Measurements from ENCODE around the gene RBBP7. TPM values are rescaled to one million over a fixed set of nuclear protein-coding genes. Genes with fewer than 3 reads are reported as not detected.

RBBP7 gene
- total RNA-seq, 1 experiment from 2014 or later: 138 TPM

DNA sequence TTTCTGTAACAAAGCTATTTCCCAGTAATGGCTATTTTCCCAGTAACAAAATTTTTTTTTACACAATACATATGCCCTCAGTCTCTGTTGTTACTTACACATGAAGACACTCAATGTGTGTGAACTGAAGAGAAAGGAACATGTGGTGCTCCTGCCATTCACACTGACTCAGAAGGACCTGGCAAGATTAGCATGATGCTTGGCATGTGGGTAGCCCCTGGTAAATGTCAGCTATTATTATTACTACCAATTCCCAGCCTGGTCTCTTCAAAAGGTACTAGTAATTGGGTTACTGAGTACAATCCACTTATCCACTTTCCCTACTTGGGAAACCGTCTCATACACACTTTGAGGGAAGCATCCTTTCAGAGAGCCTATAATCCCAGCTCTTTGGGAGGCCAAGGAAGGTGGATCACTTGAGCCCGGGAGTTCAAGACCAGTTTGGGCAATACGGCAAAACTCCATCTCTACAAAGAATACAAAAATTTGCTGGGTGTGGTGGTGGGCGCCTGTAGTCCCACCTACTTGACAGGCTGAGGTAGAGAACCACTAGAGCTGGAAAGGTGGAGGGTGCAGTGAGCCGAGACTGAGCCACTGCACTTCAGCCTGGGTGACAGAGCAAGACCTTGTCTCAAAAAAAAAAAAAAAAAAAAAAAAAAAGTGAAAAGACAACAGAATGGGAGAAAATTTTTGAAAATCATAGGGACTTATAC is 14.6 kb downstream of the RBBP7 start:
- H4K20me1 ChIP-seq (ENCODE audit: insufficient read depth, low read depth, low read length): peaks cover 5% of the 10 kb centered on the region; the same call in 1 of the 2 replicates
- no peak overlapping the region; the same call in 1 of the 2 replicates for H3K9ac ChIP-seq (ENCODE audit: low read length)
- no peak overlapping the region for H2AFZ ChIP-seq (ENCODE audit: low read length)
- H3K4me1 ChIP-seq (ENCODE audit: low read length): peaks cover 17% of the 10 kb centered on the region
- H3K36me3 ChIP-seq (ENCODE audit: insufficient read depth, low read length): peaks cover 38% of the 10 kb centered on the region
- H3K9me2 ChIP-seq (replicated peaks; ENCODE audit: insufficient read depth, low read length): no peaks in the 10 kb centered on the region
- no peak for DNase-seq
- H3K4me2 ChIP-seq (ENCODE audit: low read depth, low read length, poor library complexity, severe bottlenecking): peak overlapping the region; percentile 60
- no peaks in the 10 kb centered on the region for H3K27me3 ChIP-seq (ENCODE audit: low read length)
- peak overlapping the region; percentile 40; the same call in 1 of the 2 replicates for H3K4me3 ChIP-seq (ENCODE audit: low read length)
- H3K9me3 ChIP-seq (ENCODE audit: low read length): no peaks in the 10 kb centered on the region
- peaks cover 50% of the 10 kb centered on the region for H3K79me2 ChIP-seq (ENCODE audit: low read length)
- peak overlapping the region; percentile 77 for H3K27ac ChIP-seq (ENCODE audit: low read length)

DNA sequence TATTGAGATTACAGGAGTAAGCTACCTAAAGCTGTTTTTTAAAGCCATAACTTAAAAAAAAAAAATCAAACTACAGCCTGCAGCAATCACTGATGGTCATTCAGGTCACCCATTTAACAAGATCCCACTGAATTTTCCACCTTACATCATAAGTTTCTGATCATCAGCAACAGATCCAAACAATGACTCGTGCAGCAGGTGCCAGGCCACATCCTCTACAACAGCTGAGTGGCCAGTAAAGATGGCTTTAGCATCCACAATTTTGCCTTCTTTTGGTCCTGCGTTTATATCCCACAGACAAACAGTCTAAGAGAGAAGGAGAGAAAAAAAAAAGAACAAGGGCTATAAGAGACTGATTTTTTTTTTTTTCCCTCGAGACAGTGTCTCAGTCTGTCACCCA is 16.6 kb downstream of the RBBP7 start:
- H3K9ac ChIP-seq (ENCODE audit: low read length): no peak overlapping the region
- no peak overlapping the region for H3K4me2 ChIP-seq (ENCODE audit: low read depth, low read length, poor library complexity, severe bottlenecking)
- peaks cover 34% of the 10 kb centered on the region for H3K36me3 ChIP-seq (ENCODE audit: insufficient read depth, low read length)
- H3K79me2 ChIP-seq (ENCODE audit: low read length): peaks cover 36% of the 10 kb centered on the region
- no peaks in the 10 kb centered on the region for H3K27me3 ChIP-seq (ENCODE audit: low read length)
- peaks cover 17% of the 10 kb centered on the region for H3K4me1 ChIP-seq (ENCODE audit: low read length)
- no peak overlapping the region for H3K4me3 ChIP-seq (ENCODE audit: low read length)
- H2AFZ ChIP-seq (ENCODE audit: low read length): no peak overlapping the region
- no peak for DNase-seq
- no peaks in the 10 kb centered on the region for H3K9me2 ChIP-seq (replicated peaks; ENCODE audit: insufficient read depth, low read length)
- no peak overlapping the region for H3K27ac ChIP-seq (ENCODE audit: low read length)
- H3K9me3 ChIP-seq (ENCODE audit: low read length): no peaks in the 10 kb centered on the region
- peaks cover 5% of the 10 kb centered on the region; the same call in 1 of the 2 replicates for H4K20me1 ChIP-seq (ENCODE audit: insufficient read depth, low read depth, low read length)

DNA sequence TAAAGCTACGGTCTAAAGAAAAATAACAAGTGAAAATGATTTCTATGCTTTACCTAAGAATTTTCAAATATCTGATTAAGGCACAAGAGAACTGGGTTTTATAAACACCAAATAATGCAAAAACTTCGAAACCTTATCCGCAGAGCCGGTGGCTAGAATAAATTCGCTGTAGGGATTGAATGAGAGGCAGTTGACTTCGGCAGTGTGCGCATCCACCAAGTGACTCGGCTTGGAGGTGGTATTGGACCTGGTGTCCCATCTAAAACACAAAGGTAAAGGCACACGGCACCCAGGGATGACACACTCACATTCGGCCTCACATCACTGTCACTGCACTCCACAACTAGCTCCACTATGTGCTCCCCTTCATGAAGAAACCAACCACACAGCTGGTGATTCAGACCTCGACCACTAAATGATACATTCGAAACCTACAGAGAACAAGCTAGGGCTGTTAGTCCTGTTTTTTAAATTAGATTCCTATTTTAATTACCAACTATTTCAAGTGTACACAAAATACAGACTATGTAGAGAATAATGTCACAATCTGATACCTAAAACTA is 17.5 kb downstream of the RBBP7 start:
- no peak for DNase-seq
- H3K4me1 ChIP-seq (ENCODE audit: low read length): peaks cover 17% of the 10 kb centered on the region
- no peaks in the 10 kb centered on the region for H3K9me2 ChIP-seq (replicated peaks; ENCODE audit: insufficient read depth, low read length)
- H3K27me3 ChIP-seq (ENCODE audit: low read length): no peaks in the 10 kb centered on the region
- no peak overlapping the region for H3K4me2 ChIP-seq (ENCODE audit: low read depth, low read length, poor library complexity, severe bottlenecking)
- no peak overlapping the region for H3K4me3 ChIP-seq (ENCODE audit: low read length)
- no peak overlapping the region for H2AFZ ChIP-seq (ENCODE audit: low read length)
- peaks cover 33% of the 10 kb centered on the region for H3K79me2 ChIP-seq (ENCODE audit: low read length)
- peaks cover 34% of the 10 kb centered on the region for H3K36me3 ChIP-seq (ENCODE audit: insufficient read depth, low read length)
- H3K27ac ChIP-seq (ENCODE audit: low read length): no peak overlapping the region
- H3K9ac ChIP-seq (ENCODE audit: low read length): no peak overlapping the region
- H4K20me1 ChIP-seq (ENCODE audit: insufficient read depth, low read depth, low read length): peaks cover 5% of the 10 kb centered on the region; the same call in 1 of the 2 replicates
- no peaks in the 10 kb centered on the region for H3K9me3 ChIP-seq (ENCODE audit: low read length)

DNA sequence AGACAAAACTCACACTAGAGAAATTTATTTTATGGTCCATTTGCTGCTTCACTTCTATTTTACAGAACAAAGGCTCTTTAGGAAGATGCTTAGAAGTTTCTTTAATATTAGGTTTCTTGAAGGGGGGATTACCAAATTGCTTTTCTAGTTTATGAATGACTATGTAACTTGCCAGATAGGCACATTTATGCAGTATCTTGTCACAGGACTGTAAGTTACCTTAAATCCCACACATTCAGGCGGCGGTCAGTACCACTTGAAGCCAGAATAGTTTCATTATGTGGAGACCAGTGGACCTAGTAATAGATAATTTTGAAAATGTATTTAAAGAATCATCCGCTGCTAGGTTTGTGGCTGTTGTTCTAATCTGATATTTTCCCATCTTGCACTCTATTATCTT is 18.3 kb downstream of the RBBP7 start:
- no peak overlapping the region for H3K4me3 ChIP-seq (ENCODE audit: low read length)
- no peaks in the 10 kb centered on the region for H3K9me2 ChIP-seq (replicated peaks; ENCODE audit: insufficient read depth, low read length)
- no peak for DNase-seq
- H3K36me3 ChIP-seq (ENCODE audit: insufficient read depth, low read length): peaks cover 25% of the 10 kb centered on the region
- no peak overlapping the region for H2AFZ ChIP-seq (ENCODE audit: low read length)
- no peak overlapping the region for H3K4me2 ChIP-seq (ENCODE audit: low read depth, low read length, poor library complexity, severe bottlenecking)
- no peak overlapping the region for H3K27ac ChIP-seq (ENCODE audit: low read length)
- no peaks in the 10 kb centered on the region for H3K9me3 ChIP-seq (ENCODE audit: low read length)
- peaks cover 5% of the 10 kb centered on the region; the same call in 1 of the 2 replicates for H4K20me1 ChIP-seq (ENCODE audit: insufficient read depth, low read depth, low read length)
- peaks cover 17% of the 10 kb centered on the region for H3K4me1 ChIP-seq (ENCODE audit: low read length)
- H3K79me2 ChIP-seq (ENCODE audit: low read length): peaks cover 29% of the 10 kb centered on the region
- H3K9ac ChIP-seq (ENCODE audit: low read length): no peak overlapping the region
- H3K27me3 ChIP-seq (ENCODE audit: low read length): no peaks in the 10 kb centered on the region

DNA sequence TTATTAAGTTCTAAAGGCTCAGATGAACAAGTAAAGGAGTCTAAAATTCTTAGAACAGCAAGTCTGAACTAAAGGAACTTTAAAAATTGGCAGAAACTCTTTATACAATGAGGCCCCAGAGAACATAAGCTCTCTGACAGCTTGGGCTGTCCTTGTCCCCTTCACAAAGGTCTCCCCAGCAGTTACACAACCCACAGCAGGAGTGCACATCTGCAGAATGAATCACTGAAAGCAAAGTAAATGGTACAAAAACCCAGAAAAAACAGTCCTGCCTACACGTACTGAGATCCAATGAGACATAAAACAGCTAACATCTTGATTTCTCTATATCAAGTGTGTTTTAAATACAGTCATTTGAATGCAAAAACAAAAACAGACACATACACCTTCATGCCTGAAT is 18.7 kb downstream of the RBBP7 start:
- Histone ChIP-seq H2AFZ (ENCODE audit: low read length) (no peak overlapping the region), H3K9ac (ENCODE audit: low read length) (no peak overlapping the region), H3K9me3 (ENCODE audit: low read length) (no peaks in the 10 kb centered on the region), H3K4me1 (ENCODE audit: low read length) (peaks cover 14% of the 10 kb centered on the region), H3K9me2 (replicated peaks; ENCODE audit: insufficient read depth, low read length) (no peaks in the 10 kb centered on the region), H4K20me1 (ENCODE audit: insufficient read depth, low read depth, low read length) (peaks cover 5% of the 10 kb centered on the region; the same call in 1 of the 2 replicates), H3K4me3 (ENCODE audit: low read length) (no peak overlapping the region), H3K27ac (ENCODE audit: low read length) (no peak overlapping the region), H3K36me3 (ENCODE audit: insufficient read depth, low read length) (peaks cover 21% of the 10 kb centered on the region), H3K4me2 (ENCODE audit: low read depth, low read length, poor library complexity, severe bottlenecking) (no peak overlapping the region), H3K27me3 (ENCODE audit: low read length) (no peaks in the 10 kb centered on the region), H3K79me2 (ENCODE audit: low read length) (peaks cover 25% of the 10 kb centered on the region)
- no peak for DNase-seq

DNA sequence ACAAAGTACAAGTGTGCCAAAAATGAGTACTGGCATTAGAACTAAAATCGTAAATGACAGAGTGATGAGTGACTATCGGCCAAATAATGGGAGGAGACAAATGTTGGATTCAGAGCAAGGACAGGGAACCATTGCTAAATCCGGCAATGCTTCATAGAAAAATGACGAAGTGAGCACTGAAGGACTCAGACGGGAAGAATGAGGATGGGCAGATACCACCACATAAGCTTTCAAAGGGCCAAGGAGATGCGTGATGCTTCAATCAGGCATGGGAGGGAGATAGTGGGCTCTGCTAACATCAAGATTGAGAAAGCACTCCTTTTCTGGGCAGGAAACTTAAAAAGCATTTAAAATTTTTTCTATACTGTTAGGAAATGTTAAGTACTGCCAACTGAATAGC is 21.6 kb downstream of the RBBP7 start:
- H3K79me2 ChIP-seq (ENCODE audit: low read length): 0 out of 2 replicates have a peak, but pooled peaks cover 4% of the 10 kb centered on the region
- H3K27me3 ChIP-seq (ENCODE audit: low read length): no peaks in the 10 kb centered on the region
- peaks cover 6% of the 10 kb centered on the region; the same call in 1 of the 2 replicates for H4K20me1 ChIP-seq (ENCODE audit: insufficient read depth, low read depth, low read length)
- H3K4me1 ChIP-seq (ENCODE audit: low read length): no peaks in the 10 kb centered on the region
- H2AFZ ChIP-seq (ENCODE audit: low read length): no peak overlapping the region
- no peak overlapping the region for H3K4me3 ChIP-seq (ENCODE audit: low read length)
- no peak overlapping the region for H3K27ac ChIP-seq (ENCODE audit: low read length)
- no peak overlapping the region for H3K4me2 ChIP-seq (ENCODE audit: low read depth, low read length, poor library complexity, severe bottlenecking)
- no peaks in the 10 kb centered on the region for H3K9me2 ChIP-seq (replicated peaks; ENCODE audit: insufficient read depth, low read length)
- peaks cover 43% of the 10 kb centered on the region for H3K36me3 ChIP-seq (ENCODE audit: insufficient read depth, low read length)
- no peak for DNase-seq
- no peak overlapping the region for H3K9ac ChIP-seq (ENCODE audit: low read length)
- no peaks in the 10 kb centered on the region for H3K9me3 ChIP-seq (ENCODE audit: low read length)

DNA sequence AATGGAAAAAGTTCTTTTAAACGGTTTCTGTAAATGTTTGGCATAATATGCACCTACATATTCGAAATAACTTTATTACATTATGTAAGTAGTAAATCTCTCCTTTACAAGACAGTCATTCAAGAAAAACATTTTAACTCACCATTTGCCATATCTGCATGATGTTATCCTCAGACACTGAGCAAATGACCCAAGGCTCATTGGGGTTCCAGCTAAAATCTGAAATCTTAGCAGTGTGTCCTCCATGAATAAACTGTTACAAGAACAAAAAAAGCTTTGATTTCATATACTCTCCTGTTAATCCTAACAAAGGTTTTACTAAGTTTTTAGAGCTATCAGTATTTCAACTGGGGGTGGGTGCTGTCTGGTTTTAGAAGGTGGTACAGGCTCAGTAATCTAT is 24.5 kb downstream of the RBBP7 start:
- no peak overlapping the region for H3K27ac ChIP-seq (ENCODE audit: low read length)
- H3K79me2 ChIP-seq (ENCODE audit: low read length): no peaks in the 10 kb centered on the region
- peaks cover 61% of the 10 kb centered on the region for H3K36me3 ChIP-seq (ENCODE audit: insufficient read depth, low read length)
- H3K9me2 ChIP-seq (replicated peaks; ENCODE audit: insufficient read depth, low read length): no peaks in the 10 kb centered on the region
- no peaks in the 10 kb centered on the region for H3K9me3 ChIP-seq (ENCODE audit: low read length)
- H3K4me1 ChIP-seq (ENCODE audit: low read length): no peaks in the 10 kb centered on the region
- H4K20me1 ChIP-seq (ENCODE audit: insufficient read depth, low read depth, low read length): peaks cover 6% of the 10 kb centered on the region; the same call in 1 of the 2 replicates
- no peak overlapping the region for H3K9ac ChIP-seq (ENCODE audit: low read length)
- H3K4me2 ChIP-seq (ENCODE audit: low read depth, low read length, poor library complexity, severe bottlenecking): no peak overlapping the region
- no peak for DNase-seq
- H3K27me3 ChIP-seq (ENCODE audit: low read length): no peaks in the 10 kb centered on the region
- H2AFZ ChIP-seq (ENCODE audit: low read length): no peak overlapping the region
- H3K4me3 ChIP-seq (ENCODE audit: low read length): no peak overlapping the region

DNA sequence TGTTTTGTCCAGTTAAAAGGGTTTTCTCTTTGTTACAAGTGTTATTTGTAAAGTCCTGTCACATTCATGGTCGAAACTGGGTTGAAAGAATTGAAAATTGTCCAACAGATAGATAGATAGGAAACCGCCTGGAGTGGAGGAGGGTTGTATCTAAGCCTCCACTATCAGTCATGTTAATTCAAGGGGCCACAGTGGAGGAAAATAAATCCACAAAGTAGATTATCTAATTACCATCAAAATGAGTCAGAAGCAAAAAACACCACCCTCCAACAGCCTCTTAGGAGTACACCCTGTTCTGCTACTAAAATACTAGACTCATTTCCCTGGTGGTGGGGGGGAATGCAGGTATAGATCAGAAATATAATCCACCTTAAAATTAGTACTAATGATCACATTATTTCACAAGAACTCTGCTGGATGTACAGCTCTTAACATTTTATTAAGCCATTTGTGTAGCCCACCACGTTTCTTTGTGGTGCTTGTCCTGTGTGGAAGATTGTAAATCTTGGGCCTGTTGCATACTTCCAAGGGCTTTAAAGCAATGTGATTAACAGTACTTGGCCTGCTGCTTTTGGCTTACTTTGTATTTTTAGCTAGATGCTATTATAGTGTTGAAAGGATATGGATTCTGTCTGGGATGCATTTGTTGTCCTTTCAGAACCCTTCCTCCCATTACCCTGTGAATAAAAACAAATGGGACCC is 26.8 kb downstream of the RBBP7 start:
- DNase-seq: no peak
- H3K27me3 ChIP-seq (ENCODE audit: low read length): no peaks in the 10 kb centered on the region
- H3K79me2 ChIP-seq (ENCODE audit: low read length): no peaks in the 10 kb centered on the region

More for the DNA sequence above, 26.8 kb downstream of the RBBP7 start:
- no peak overlapping the region for H3K27ac ChIP-seq (ENCODE audit: low read length)
- no peaks in the 10 kb centered on the region for H3K9me3 ChIP-seq (ENCODE audit: low read length)
- peaks cover 59% of the 10 kb centered on the region for H3K36me3 ChIP-seq (ENCODE audit: insufficient read depth, low read length)
- no peak overlapping the region for H3K4me3 ChIP-seq (ENCODE audit: low read length)
- no peak overlapping the region for H3K9ac ChIP-seq (ENCODE audit: low read length)
- H3K4me1 ChIP-seq (ENCODE audit: low read length): peaks cover 9% of the 10 kb centered on the region; the same call in 1 of the 2 replicates
- peaks cover 6% of the 10 kb centered on the region; the same call in 1 of the 2 replicates for H4K20me1 ChIP-seq (ENCODE audit: insufficient read depth, low read depth, low read length)
- H2AFZ ChIP-seq (ENCODE audit: low read length): no peak overlapping the region
- H3K4me2 ChIP-seq (ENCODE audit: low read depth, low read length, poor library complexity, severe bottlenecking): no peak overlapping the region
- no peaks in the 10 kb centered on the region for H3K9me2 ChIP-seq (replicated peaks; ENCODE audit: insufficient read depth, low read length)

All from Karpas-422 (cell line).